ENCODE results near the gene PLCXD3.

The PLCXD3 gene

DNA sequence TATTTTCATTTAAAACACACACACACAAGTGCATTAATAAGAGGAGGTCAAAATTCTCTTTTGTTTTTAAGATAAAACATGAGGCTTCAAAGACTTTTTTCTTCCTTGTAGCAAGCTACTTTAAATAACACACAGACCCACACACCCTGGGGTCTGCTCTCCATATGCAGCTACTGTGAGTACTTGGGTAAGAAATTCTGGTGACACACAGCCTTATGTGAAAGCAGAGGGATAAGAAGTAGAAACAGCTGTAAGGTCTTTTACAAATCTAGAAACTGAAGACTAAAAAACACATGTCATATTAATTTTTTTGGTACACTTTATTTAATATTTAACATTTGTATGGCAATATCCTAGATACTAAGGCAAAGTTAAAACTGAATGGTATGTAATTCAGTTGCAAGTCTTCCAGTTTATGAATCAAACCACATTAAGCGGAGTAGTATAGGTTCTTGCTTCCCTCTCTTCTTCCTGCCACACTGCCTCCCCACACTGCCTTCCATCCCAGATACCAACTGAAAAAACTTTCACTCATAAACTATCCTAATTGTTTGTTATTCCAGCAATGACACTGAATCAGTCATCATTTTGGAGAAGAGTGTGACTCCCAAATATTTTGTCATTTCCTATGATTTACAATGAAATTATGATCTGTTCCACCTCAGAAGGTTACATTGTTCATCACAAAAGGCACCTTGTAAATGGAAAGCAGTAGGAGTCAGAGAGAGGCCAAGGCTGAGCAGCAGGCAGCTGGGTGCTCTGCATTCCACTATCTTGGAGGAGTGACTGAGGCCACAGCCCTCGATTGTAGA is 92.0 kb downstream of the PLCXD3 start:
- POLR2A ChIA-PET, result no interaction called here
- CTCF ChIA-PET, result no interaction called here
- DNase-seq (ENCODE audit: low read depth, low spot score), result no peak
- TF ChIP-seq, protein P1, sequence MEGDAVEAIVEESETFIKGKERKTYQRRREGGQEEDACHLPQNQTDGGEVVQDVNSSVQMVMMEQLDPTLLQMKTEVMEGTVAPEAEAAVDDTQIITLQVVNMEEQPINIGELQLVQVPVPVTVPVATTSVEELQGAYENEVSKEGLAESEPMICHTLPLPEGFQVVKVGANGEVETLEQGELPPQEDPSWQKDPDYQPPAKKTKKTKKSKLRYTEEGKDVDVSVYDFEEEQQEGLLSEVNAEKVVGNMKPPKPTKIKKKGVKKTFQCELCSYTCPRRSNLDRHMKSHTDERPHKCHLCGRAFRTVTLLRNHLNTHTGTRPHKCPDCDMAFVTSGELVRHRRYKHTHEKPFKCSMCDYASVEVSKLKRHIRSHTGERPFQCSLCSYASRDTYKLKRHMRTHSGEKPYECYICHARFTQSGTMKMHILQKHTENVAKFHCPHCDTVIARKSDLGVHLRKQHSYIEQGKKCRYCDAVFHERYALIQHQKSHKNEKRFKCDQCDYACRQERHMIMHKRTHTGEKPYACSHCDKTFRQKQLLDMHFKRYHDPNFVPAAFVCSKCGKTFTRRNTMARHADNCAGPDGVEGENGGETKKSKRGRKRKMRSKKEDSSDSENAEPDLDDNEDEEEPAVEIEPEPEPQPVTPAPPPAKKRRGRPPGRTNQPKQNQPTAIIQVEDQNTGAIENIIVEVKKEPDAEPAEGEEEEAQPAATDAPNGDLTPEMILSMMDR (IDR thresholded peaks at IDR 0.05; ENCODE audit: insufficient read depth, low read length, missing control alignments), result no peak
- H3K4me3 ChIP-seq (ENCODE audit: low read depth, low read length), result no peak overlapping the region

DNA sequence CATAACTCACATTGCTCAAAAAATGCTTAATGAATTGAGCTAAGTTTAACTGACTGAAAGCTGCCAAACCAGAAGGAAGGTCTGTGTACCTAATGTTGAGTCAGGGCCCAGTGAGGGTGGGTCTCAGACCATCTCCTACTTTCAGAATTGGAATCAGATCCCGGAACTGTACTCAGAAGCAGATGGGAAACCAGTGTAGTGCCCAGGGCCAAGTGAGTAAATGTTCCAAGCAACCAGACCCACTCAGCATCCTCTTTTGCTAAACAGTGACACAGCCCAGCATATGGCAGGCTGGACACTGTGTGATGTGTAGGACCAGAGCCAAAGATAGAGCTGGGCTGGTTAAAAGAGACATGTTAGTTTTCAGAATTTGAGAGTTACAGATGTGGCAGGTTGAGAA is 94.1 kb downstream of the PLCXD3 start:
- ChIA-PET POLR2A (interaction anchor here (0.6 kb wide), 1 partner anchor 35 kb away, joined by 4 read pairs; no protein-coding TSS in a partner anchor), CTCF (interaction anchor here (1.5 kb wide), 1 partner anchor 14 kb away, joined by 3 read pairs; no protein-coding TSS in a partner anchor)
- H3K4me3 ChIP-seq (ENCODE audit: low read depth, low read length), result no peak overlapping the region
- no peak for DNase-seq (ENCODE audit: low read depth, low spot score)
- TF ChIP-seq, protein P1 (IDR thresholded peaks at IDR 0.05; ENCODE audit: insufficient read depth, low read length, missing control alignments), result no peak

DNA sequence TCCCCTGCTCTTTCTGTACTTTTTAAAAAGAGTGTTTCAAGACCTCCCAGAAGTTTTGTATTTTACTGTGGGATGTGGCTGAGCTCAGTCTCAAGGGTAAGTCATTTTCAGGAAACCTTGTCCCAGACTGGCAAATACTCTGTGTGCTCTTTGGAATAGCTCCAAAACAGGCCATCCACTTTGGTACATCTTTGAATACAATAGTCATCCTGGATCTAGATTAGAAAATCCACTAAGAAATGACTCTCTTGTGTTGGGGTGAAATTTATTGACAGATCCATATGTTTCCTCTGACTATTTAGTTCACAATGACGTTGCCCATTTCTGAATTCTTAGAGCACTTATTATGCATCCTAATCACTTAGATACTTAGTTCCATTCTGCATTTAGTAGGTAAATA is 95.2 kb downstream of the PLCXD3 start:
- ChIA-PET POLR2A (no interaction called here), CTCF (interaction anchor here (1.5 kb wide), 1 partner anchor 15 kb away, joined by 3 read pairs; no protein-coding TSS in a partner anchor)
- no peak overlapping the region for H3K4me3 ChIP-seq (ENCODE audit: low read depth, low read length)
- TF ChIP-seq, protein P1 (IDR thresholded peaks at IDR 0.05; ENCODE audit: insufficient read depth, low read length, missing control alignments), result no peak
- DNase-seq (ENCODE audit: low read depth, low spot score), result no peak

DNA sequence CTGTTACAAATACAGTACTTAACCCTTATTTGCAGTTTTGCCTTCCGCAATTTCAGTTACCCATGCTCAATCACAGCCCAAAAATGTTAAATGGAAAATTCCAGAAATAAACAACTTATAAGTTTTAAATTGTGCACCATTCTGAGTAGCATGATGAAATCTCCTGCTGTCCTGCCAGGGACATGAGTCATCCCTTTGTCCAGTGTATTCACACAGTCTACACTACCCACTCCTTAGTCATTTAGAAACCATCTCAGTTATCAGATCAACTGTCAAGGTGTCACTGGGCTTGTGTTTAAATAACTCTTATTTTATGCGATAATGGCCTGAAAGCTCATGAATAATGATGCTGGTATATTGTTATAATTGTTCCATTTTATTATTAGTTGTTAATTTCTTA is 95.8 kb downstream of the PLCXD3 start:
- TF ChIP-seq, protein P1 (IDR thresholded peaks at IDR 0.05; ENCODE audit: insufficient read depth, low read length, missing control alignments), result no peak
- DNase-seq (ENCODE audit: low read depth, low spot score), result peak; percentile 72

DNA sequence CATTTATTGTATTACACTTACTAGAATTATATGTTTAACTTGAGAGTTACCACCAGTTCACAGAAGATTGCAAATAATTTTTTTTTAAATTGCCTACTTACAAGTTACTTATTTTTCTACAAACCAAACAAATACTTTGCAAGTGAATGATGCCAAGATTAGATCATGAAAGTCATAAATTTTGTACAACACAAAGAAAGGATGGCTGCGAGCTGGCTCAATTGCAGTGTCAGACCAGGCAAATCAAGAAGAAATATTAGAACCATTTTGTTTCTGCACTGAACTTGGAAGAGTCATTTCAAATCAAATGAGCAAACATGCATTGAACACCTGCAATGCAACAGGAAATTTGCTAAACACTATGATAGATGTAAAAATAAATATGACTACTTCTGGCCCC is 97.3 kb downstream of the PLCXD3 start:
- POLR2A ChIA-PET, result no interaction called here
- no peak overlapping the region for H3K4me3 ChIP-seq (ENCODE audit: low read depth, low read length)
- CTCF ChIA-PET, result no interaction called here
- no peak for DNase-seq (ENCODE audit: low read depth, low spot score)
- TF ChIP-seq, protein P1 (IDR thresholded peaks at IDR 0.05; ENCODE audit: insufficient read depth, low read length, missing control alignments), result no peak

More for the DNA sequence above, 95.8 kb downstream of the PLCXD3 start:
- ChIA-PET POLR2A (no interaction called here), CTCF (no interaction called here)
- no peak overlapping the region for H3K4me3 ChIP-seq (ENCODE audit: low read depth, low read length)

DNA sequence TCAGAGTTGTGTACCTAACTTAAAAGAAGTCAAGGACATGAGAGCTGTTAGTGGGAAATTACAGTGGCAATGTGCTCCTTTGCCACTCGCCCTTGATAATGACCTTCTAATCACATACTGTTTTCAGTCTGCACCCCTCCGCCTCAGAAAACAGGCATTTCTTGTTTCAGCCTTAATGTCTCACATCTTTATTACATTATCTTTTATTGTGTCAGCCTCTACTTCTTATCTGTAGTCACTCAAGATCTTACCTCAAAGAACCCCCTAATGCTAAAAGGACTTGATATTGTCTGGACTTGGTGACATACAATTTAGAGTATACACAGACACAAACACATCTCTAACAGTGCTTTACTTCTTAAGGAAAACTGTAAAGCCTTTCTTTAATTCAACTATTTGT is 97.9 kb downstream of the PLCXD3 start:
- no peak for DNase-seq (ENCODE audit: low read depth, low spot score)
- no peak overlapping the region for H3K4me3 ChIP-seq (ENCODE audit: low read depth, low read length)
- TF ChIP-seq, protein P1 (IDR thresholded peaks at IDR 0.05; ENCODE audit: insufficient read depth, low read length, missing control alignments), result no peak
- POLR2A ChIA-PET, result no interaction called here
- CTCF ChIA-PET, result no interaction called here
